Ascending aorta (tissue), 2 donors: ENCODE data around the gene SDK1. TPM values are rescaled to one million over a fixed set of nuclear protein-coding genes. Genes with fewer than 3 reads are reported as not detected.

Experiments
- DNase-seq, 2 donors: peaks; one replicate each; pipeline ENCODE4 v3.0.0-alpha.2; 2019; ENCODE audit warnings: low spot score in 2 of 2
- H3K27ac ChIP-seq, 2 donors: fragments of 200-600 bp; sonication (generic); one replicate each; pipeline ENCODE4 v1.5.1; 2016 to 2017; ENCODE audit warnings: mild to moderate bottlenecking in 1 of 2
- H3K27me3 ChIP-seq: fragments of 200-600 bp; sonication (generic); one replicate; pipeline ENCODE4 v1.5.1; 2017
- H3K36me3 ChIP-seq, 2 donors: fragments of 200-600 bp; sonication (generic); one replicate each; pipeline ENCODE4 v1.5.1; 2016
- H3K4me1 ChIP-seq, 2 donors: fragments of 200-600 bp; sonication (generic); one replicate each; pipeline ENCODE4 v1.5.1; 2016 to 2017; ENCODE audit warnings: mild to moderate bottlenecking in 1 of 2
- H3K4me3 ChIP-seq, 2 donors: fragments of 200-600 bp; sonication (generic); one replicate each; pipeline ENCODE4 v1.5.1; 2016 to 2017; ENCODE audit warnings: mild to moderate bottlenecking in 1 of 2
- H3K9me3 ChIP-seq, 2 donors: fragments of 200-600 bp; sonication (generic); one replicate each; pipeline ENCODE4 v1.5.1; 2016
- intact Hi-C: fragments of 100-400 bp; cut with DNase I; formaldehyde crosslinking; loops from one replicate; pipeline ENCODE4 v1.15.1; 2023
- total RNA-seq: library from RNA; depleted of rRNA; stranded (reverse); fragments of >200 nt; gene quantifications from one replicate; pipeline ENCODE4 v1.1.0, GENCODE V29; 2016
- TF ChIP-seq, protein P1 (sequence below), 3 experiments: fragments of 200-600 bp in 2 of 3; fragments of 450-650 bp in 1 of 3; sonication (generic) in 2 of 3; IDR thresholded peaks; one replicate each; pipeline ENCODE4 v1.5.1; 2016 to 2019; ENCODE audit warnings: antibody characterized with exemption in 3 of 3, mild to moderate bottlenecking in 1 of 3, moderate library complexity in 1 of 3

SDK1 gene
- total RNA-seq, 1 donor from 2014 or later = 13.3 TPM

DNA sequence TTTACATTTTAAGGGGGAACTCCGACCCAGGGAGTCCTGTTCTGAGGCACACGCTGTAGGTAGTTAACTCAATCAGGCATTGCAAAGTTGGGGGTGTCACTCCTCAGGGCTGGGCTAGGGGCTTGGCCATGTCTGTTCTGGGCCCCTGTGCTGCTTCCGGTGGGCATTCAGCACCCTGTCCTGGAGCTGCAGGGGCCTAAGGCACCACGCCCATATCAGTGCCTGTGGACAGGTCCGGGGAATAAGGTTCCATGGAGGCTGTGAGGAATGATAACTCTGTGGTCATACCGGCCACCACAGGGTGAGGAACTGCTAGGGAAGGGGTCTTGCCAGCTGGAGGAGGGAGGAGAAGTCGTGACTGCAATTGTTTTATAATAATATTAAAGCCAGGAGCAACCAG, 842.0 kb downstream of the SDK1 start:
- Histone ChIP-seq H3K27ac (no peak overlapping the region), H3K36me3 (peaks cover 0 to 6% of the 10 kb centered on the region in 2 donors), H3K9me3 (no peaks in the 10 kb centered on the region), H3K4me3 (no peak overlapping the region), H3K27me3 (no peaks in the 10 kb centered on the region), H3K4me1 (peaks cover 0 to 2% of the 10 kb centered on the region in 2 donors)
- TF ChIP-seq, protein P1, sequence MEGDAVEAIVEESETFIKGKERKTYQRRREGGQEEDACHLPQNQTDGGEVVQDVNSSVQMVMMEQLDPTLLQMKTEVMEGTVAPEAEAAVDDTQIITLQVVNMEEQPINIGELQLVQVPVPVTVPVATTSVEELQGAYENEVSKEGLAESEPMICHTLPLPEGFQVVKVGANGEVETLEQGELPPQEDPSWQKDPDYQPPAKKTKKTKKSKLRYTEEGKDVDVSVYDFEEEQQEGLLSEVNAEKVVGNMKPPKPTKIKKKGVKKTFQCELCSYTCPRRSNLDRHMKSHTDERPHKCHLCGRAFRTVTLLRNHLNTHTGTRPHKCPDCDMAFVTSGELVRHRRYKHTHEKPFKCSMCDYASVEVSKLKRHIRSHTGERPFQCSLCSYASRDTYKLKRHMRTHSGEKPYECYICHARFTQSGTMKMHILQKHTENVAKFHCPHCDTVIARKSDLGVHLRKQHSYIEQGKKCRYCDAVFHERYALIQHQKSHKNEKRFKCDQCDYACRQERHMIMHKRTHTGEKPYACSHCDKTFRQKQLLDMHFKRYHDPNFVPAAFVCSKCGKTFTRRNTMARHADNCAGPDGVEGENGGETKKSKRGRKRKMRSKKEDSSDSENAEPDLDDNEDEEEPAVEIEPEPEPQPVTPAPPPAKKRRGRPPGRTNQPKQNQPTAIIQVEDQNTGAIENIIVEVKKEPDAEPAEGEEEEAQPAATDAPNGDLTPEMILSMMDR (IDR thresholded peaks at IDR 0.05) = no peak
- DNase-seq = no peak
- intact Hi-C loops = no loop called here

DNA sequence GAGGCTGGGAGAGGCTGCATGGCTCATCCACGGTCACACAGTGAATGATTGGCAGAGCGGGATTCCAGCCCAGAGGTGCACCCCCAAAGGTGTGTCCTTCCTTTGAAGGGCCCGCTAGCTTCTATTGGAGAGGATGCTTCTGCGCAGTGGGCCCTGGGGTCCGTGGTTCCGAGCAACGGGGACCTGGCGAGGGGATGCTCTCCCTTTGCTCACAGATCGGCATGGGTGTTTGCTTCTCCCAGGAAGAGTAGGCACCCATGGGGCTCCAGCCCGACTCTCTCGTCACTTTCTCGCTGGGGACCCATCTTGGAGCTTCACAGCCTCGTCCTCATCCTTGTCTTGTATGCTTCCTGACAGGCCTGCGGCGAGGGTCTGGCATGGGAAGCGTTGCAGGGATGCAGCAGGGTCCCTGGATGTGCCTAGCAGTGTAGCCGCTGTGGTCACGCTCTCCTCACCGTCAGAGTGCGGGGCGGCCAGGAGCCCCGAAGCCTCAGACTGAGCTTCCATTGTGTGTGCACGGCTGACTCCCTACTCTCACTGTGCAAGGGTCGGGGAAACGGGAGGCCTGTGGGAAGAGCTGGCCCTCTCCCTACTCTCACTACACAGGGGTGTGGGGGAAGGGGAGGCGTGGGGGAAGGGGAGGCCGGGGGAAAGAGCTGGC, 842.6 kb downstream of the SDK1 start:
- H3K9me3 ChIP-seq = no peaks in the 10 kb centered on the region
- no peaks in the 10 kb centered on the region for H3K27me3 ChIP-seq
- peaks cover 0 to 10% of the 10 kb centered on the region in 2 donors for H3K36me3 ChIP-seq
- peaks cover 0 to 2% of the 10 kb centered on the region in 2 donors for H3K4me1 ChIP-seq
- no peak overlapping the region for H3K4me3 ChIP-seq
- intact Hi-C loops = no loop called here
- TF ChIP-seq, protein P1 (IDR thresholded peaks at IDR 0.05) = no peak
- no peak overlapping the region for H3K27ac ChIP-seq
- no peak for DNase-seq

DNA sequence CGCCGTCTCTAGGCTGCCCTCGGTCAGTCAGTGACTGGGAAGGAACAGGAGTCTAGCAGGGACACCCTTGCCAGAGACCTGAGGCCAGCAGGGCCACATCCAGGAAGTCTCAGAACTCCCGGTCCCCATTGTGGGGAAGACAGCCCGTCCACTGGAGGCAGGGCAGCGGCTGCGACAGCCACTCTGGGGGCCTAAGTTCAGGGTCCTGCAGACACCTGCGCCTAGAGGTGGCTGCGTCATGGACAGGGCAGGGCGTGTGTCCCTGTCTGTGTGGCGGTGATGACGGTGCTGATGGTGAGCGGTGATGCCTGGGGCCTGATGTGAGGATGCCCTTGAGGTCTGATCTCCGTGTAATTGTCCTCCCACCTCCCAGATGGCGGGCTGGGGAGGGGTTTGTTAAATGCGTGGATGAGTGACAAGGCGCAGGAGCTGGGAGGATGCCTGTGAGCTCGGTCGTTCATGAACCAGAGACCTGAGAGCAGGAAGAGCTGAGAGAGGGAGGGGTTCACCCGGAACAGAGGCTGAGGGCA, 843.2 kb downstream of the SDK1 start:
- no peaks in the 10 kb centered on the region for H3K9me3 ChIP-seq
- intact Hi-C loops = no loop called here
- no peaks in the 10 kb centered on the region for H3K27me3 ChIP-seq
- peaks cover 0 to 2% of the 10 kb centered on the region in 2 donors for H3K4me1 ChIP-seq
- TF ChIP-seq, protein P1 (IDR thresholded peaks at IDR 0.05) = no peak
- H3K27ac ChIP-seq = no peak overlapping the region
- H3K36me3 ChIP-seq = peaks cover 0 to 10% of the 10 kb centered on the region in 2 donors
- DNase-seq = no peak
- H3K4me3 ChIP-seq = peak overlapping the region in 1 of 2 donors; percentile 47

DNA sequence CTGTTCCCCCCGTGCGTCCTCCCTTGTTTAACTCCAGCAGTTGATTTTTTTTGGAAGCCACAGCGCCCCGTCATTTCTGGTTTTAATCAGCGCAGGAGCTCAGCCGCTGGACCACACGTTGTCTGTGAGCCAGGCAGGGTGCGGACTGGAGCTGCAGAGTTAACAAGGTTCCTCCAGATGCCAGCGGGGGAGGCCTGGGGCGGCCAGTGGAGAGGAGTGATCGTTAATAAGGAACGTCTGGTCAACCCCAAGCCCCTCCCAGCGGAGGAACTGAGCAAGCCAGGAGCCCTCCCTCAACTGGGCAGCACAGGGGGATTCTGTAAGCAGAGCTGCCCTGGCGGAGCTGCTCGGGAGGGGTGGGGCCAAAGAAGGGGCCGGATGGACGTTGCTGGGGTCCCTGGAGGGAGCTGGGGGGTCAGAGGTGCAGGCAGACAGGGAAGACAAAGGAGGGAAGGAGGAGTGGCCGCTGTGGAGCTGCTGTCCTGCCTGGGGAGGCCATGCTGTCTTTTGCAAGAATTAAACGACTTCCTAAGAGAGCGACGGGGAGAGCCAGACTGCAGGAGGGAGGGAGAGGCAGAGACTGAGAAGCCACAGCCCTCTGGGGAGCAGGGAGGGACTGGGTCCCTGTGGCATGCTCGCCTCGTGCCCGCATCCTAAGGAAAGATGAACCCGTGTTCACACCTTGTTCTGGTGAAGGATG, 843.9 kb downstream of the SDK1 start:
- H3K4me1 ChIP-seq = peaks cover 0 to 2% of the 10 kb centered on the region in 2 donors
- H3K27ac ChIP-seq = no peak overlapping the region
- H3K4me3 ChIP-seq = peak overlapping the region in 1 of 2 donors; percentile 47
- no peaks in the 10 kb centered on the region for H3K27me3 ChIP-seq
- intact Hi-C loops = no loop called here
- TF ChIP-seq, protein P1 (IDR thresholded peaks at IDR 0.05) = no peak
- H3K36me3 ChIP-seq = peaks cover 0 to 10% of the 10 kb centered on the region in 2 donors
- H3K9me3 ChIP-seq = no peaks in the 10 kb centered on the region
- no peak for DNase-seq

DNA sequence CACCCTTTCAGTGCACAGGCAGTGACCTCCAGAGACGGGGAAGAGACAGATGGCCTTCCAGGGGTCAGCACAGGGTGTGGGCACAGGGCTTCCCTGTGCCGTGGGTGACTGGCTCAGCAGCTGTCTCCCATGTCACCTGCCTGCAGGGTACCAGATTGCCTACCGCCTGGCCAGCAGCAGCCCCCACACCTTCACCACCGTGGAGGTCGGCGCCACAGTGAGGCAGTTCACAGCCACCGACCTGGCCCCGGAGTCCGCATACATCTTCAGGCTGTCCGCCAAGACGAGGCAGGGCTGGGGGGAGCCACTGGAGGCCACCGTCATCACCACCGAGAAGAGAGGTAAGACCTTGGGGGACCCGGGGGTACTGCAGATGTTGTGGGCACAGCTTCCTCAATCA, 844.5 kb downstream of the SDK1 start:
- H3K27me3 ChIP-seq = no peaks in the 10 kb centered on the region

More for the DNA sequence above, 844.5 kb downstream of the SDK1 start:
- Histone ChIP-seq H3K9me3 (no peaks in the 10 kb centered on the region), H3K4me1 (peaks cover 0 to 2% of the 10 kb centered on the region in 2 donors), H3K4me3 (no peak overlapping the region), H3K36me3 (peaks cover 0 to 10% of the 10 kb centered on the region in 2 donors), H3K27ac (no peak overlapping the region)
- no peak for DNase-seq
- intact Hi-C loops = no loop called here
- TF ChIP-seq, protein P1 (IDR thresholded peaks at IDR 0.05) = no peak
